ENCODE measurements around the gene UPK1B.

DNA sequence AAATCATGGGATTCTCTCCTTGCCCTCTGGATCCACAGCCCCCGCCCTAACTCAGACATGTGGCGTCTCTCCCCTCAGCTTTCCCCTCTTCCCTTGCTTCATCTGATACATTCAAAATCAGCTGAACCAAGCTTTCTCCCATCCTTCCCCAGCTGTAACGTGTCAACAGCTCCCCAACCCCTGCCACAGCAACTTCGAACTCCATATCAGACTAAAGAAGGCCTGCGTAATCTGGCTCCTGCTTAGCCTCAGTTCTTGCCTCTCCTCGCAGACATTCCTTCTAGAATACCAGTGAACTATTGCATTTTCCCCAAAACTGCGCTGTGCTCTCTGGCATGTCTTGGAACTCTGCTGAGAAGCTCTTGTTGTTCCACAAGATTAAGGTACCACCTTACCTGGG is 49.0 kb downstream of the UPK1B start:
- TF ChIP-seq, protein P1, sequence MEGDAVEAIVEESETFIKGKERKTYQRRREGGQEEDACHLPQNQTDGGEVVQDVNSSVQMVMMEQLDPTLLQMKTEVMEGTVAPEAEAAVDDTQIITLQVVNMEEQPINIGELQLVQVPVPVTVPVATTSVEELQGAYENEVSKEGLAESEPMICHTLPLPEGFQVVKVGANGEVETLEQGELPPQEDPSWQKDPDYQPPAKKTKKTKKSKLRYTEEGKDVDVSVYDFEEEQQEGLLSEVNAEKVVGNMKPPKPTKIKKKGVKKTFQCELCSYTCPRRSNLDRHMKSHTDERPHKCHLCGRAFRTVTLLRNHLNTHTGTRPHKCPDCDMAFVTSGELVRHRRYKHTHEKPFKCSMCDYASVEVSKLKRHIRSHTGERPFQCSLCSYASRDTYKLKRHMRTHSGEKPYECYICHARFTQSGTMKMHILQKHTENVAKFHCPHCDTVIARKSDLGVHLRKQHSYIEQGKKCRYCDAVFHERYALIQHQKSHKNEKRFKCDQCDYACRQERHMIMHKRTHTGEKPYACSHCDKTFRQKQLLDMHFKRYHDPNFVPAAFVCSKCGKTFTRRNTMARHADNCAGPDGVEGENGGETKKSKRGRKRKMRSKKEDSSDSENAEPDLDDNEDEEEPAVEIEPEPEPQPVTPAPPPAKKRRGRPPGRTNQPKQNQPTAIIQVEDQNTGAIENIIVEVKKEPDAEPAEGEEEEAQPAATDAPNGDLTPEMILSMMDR (IDR thresholded peaks at IDR 0.05): no peak
- no peak for TF ChIP-seq POLR2A (IDR thresholded peaks at IDR 0.05)

Measured in testis (tissue), 2 donors.